GM18505 (cell line): ENCODE results near the gene ITGB5.

ENCODE experiments used
- ATAC-seq: cut with Tn5 transposase; IDR thresholded peaks from one replicate; pipeline ENCODE4 v1.9.1; 2021; ENCODE audit not compliant: unreplicated experiment
- POLR2A ChIP-seq: IDR thresholded peaks from 4 replicates; pipeline ENCODE4 v1.6.1; 2011; ENCODE audit warnings: borderline replicate concordance; ENCODE audit not compliant: insufficient read depth, insufficient read length; ENCODE audit errors: extremely low read depth

The ITGB5 gene

DNA sequence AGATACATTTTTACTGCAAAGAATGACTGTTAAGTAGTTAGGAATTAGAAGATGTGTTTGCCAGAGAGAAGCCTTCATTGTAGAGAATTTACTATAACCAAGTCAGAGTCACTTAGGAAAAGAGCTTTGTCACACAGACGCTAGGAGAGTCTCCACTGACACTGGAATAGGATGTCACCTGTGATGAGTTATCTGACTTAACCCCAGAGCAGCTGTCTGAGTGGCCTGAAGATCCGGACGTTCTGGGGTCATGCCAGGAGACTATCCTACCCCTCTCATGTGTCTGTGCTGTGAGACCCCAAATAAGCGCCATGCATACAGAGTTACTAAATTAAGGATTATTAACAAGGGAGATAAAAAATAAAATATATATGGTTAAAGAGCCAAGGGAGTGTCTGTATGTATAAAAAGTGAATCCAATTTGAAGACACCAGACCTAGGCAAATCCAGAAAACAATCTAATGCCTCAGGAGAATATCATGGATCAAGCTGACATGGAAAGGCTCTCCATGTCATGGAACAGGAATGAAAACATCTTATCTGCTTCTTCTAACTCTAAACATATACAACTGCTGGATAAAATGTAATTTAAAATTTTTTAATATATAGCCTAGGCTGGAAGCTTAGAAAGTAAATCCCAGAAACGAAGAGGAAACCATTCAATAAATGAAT lies 43.5 kb downstream of the ITGB5 start:
- no peak for TF ChIP-seq POLR2A
- ATAC-seq: no peak

DNA sequence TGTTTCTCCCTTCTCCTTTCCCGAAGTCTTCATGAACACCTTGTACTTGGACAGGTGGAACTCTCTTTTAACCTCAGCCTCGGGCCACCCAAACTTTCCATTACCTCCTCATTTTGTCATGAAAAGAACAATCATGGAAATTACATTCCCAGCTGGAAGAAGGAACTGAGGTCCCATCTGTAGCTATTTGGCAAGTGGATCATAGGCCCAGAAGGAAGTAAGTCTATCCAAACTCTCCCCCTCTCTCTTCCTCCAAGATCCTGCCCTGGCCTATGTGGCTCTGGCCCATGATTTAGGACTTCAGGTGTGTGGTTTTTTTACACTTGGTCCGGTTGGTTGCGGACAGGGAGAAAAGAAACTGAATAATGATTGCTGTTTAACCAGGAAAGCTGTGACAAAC lies 44.1 kb downstream of the ITGB5 start:
- TF ChIP-seq POLR2A: no peak

DNA sequence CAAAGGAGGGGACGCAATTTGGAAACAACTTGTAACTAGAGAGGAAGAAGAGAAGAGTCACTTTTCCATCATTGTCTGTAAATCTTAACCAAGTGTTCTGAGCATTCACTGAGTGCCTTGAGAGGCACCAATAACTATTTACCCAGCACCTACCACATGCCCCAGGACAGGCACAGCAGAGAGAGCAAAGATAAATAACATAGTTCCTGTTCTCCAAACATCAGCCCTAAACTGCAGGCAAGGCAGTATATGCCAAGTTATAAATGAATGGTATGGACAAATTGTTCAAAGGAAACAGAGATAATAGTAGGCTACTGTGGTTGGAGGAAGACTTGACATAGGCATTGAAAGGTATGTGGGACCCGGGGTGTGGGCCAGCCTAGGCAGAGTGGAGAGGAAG lies 45.6 kb downstream of the ITGB5 start:
- TF ChIP-seq POLR2A: no peak
- no peak for ATAC-seq

More for the DNA sequence above, 44.1 kb downstream of the ITGB5 start:
- ATAC-seq: no peak

DNA sequence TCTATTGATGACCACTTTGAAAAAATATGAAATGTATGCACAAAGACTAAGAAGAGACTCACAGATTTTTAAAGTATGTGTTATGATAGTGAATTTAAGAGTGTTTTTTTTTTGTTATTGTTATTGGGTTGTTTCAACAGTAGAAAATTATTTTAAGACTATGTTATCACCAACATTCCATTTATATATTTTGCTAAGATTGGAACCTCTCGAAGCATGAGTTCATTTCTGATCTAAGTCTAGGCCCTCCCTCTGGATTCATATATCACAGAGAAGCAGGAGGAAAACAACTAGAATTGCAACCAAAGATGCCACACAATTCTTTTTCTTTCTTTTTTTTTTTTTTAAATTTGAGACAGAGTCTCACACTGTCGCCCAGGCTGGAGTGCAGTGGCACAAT lies 46.8 kb downstream of the ITGB5 start:
- TF ChIP-seq POLR2A: no peak
- ATAC-seq: no peak

DNA sequence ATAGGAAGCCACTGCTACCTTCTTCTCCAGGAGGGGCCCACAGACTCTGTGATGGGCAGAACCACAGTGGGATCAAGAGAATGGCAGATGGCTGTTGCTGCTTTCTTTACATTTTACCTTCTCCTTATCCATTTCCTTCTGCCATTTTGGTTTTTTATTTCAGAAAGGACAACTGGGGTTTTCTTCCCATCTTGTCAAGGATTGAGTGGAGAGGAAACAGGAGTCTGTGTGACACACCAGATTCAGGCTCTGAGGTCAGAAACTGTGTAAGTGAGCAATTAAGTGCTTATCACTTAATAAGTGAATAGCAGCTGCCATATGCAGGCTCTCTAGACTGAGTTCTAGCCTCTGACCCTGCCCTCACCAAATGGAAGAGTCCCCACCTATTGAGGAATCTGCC lies 47.3 kb downstream of the ITGB5 start:
- no peak for ATAC-seq
- TF ChIP-seq POLR2A: no peak

DNA sequence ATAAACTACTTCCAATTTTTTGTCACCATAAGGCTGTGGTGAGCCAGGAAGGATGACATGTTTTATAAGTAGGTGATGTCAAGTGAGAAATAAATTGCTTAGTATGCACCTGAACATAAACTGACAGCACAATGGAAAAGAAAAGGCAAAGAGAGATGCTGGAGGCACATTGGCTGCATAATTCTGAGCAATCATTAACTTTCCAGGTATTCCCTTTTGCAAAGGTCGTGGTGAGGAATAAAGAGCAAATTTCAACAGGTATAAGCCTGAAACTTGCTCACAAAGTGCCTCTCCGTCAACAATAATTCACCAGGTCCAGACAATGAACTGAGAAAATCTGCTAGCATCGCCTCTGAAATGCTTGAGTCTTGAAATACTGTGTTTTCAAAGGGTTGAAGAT lies 48.2 kb downstream of the ITGB5 start:
- no peak for TF ChIP-seq POLR2A
- ATAC-seq: no peak

DNA sequence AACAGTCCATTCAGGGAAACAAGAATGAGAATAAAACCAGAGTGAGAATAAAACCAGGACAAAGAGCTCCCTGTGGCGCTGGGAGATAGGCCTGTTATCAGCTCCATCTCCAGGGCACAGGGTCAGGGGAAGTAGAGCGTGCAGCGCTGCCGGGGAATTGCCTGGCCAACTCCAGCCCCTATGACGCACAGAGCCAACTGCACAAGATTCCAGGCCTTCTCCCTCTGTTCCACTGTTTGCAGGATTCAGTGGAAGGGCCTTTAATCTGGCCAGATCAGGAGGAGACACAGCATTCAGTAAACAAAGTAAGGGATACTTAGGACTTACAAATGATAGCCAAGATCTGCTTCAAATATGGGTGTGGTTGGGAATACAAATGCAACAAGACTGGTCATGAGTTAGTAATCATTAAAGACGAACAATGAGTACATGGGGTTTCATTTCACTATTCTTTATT lies 49.4 kb downstream of the ITGB5 start:
- no peak for ATAC-seq

DNA sequence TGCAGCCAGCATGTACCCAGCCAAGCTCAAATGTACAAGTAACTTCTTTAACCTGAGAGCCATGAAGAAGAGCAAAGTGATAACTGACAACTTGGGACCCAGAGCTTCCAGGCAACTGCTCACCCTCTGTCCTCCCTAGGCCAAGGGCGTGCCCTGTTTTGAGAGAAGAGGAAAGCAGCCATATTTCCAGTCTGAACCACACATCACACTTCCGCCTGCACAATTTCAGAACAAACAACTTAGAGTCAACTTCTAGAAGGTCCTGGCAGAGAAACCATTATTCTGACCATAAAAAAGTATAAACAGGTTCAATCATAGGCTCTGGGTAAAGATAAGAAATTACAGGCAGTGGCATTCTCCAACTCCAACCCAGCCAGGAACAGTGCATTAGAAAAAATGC lies 50.1 kb downstream of the ITGB5 start:
- ATAC-seq: no peak

More for the DNA sequence above, 49.4 kb downstream of the ITGB5 start:
- no peak for TF ChIP-seq POLR2A

DNA sequence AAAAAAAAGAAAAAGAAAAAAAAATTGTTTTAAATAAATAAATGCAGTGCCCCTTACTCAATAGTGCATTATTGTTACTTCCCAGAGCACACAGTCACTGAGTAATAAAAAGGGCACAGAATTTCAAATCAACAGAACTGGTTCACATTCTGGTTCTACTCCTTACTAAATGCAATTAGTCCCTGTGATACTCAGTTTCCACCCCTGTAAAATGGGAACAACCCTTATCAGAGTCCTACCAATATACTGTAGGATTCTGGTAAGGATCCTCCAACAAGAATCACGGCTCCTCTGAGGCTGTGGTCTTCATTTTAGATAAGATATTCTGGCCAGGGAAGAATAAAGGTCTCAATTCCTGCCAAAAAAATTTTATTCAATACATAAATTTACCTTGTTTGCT lies 50.7 kb downstream of the ITGB5 start:
- ATAC-seq: no peak

More for the DNA sequence above, 50.1 kb downstream of the ITGB5 start:
- no peak for TF ChIP-seq POLR2A

DNA sequence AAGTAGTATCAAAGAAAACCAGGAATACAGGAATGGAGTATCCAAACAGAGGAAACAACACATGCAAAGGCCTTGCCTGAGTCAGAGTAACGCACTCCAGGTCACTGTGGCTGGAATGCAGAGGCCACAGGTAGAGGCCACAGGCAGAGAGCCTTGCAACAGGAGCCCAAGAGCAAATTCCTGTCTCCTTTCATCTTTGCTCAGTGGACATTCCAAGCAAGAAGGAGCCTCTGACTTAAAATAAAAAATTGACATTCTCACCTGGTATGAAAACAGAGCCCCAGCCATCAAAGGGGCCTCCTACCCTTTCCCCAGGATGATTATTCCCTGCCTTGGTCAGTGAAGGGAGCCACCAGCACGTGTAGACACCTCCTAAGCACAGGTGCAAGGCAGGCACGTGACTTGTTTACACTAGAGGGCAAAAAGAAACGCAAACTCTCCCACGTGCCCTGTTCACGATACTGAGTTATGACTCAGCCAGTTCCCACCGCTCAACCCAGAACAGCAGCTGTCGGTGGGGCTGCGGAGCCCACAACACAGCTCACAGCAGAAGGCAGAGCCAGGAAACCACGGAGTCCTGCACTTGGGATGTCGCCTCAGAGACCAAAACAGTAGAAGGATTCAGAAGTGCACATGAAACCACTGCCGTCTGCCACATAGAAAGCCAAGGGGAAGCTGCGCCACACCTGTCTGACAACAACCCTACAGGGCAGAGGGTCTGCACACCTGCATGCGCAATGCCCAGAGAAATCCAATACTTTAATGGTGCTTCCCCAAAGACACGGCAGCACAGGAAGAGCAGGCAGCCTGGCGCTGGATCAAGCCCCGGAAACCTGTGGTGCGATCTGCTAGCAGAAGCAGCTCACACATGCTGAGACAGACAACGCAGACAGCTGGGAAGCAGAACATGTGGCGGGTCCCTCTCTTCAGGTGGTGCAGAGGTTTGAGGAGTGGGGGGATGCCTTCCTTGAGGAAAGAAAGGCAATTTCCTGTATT lies 52.1 kb downstream of the ITGB5 start:
- ATAC-seq: peak; percentile 89
- TF ChIP-seq POLR2A: no peak

More for the DNA sequence above, 50.7 kb downstream of the ITGB5 start:
- TF ChIP-seq POLR2A: no peak

DNA sequence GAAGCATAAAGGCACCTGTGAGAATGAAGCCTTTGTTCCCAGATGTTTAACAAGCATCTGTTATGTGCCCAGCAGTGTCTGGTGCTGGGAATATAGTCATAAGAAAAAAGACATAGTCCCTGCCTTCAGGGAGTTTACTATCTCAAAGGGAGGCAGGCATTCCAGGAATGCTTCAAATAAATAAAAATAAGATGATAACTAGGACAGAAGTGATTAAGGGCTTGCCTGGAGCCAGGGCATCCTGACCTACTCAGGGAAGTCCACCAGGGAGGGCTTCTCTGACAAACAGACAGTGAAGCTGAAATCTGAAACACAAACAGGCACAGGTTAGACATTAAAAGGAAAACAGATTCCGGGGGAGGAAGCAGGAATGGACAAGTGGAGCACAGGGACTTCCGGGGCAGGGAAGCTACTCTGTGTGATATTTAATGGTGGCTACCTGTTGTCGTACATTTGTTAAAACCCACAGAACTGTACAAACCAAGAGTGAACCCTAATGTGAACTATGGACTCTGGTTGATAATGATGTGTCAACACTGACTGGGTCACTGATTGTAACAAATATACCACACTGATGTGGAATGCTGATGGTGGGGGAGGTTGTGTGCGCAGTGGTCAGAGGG lies 53.3 kb downstream of the ITGB5 start:
- TF ChIP-seq POLR2A: no peak
- ATAC-seq: no peak

DNA sequence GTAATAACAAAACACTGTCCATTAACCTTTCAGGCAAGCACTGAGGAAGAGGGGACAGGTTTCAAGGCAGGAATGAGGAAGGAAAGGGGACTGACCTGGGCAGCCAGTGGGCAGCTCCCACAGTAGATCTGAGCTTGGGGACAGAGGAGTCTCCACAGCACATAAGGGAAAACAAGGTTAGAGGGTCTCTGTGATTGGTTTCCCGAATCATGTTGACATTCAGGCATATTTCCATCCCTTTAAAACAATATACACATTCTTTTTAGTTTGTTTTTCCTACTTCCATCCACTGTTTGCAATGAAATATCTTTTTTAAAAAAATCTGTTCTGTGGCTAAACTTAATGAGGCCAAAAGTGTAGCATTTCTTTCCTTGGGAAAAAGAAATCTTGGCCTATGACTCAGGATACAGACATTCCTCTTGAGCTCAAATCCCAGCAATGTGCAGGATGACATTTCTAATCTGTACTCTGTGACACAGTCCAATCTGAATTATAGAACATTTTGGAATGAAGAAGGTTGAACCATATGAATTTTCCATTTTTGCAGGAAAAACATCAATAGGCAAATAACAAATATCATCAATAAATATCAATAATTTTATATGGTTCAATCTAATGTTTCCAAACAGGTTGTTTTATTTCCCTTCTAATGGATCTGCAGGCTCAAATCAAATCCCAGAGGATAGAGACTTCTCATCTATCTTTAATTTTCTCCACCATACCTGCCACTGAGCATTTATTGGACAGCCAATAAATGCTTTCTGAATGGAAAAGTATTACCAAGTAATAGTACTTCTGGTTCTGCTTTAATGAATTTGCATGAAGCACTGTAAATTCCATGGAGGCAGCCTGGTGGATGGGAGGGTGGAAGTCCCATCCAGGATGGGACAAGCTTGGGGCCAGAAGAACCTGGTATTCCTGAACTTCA lies 54.1 kb downstream of the ITGB5 start:
- ATAC-seq: no peak
- no peak for TF ChIP-seq POLR2A
